Breast epithelium (tissue), 3 donors: ENCODE results near the gene GNAI2.

Source experiments
- CTCF ChIP-seq, 3 donors: fragments of 450-650 bp; IDR thresholded peaks; one replicate each; pipeline ENCODE4 v1.5.1; 2016 to 2017; ENCODE audit warnings: antibody characterized with exemption in 3 of 3, mild to moderate bottlenecking in 3 of 3, moderate library complexity in 3 of 3
- POLR2A ChIP-seq: fragments of 450-650 bp; IDR thresholded peaks from one replicate; pipeline ENCODE4 v1.6.1; 2016; ENCODE audit warnings: antibody characterized with exemption, mild to moderate bottlenecking, moderate library complexity
- POLR2AphosphoS5 ChIP-seq, 3 donors: sonication (generic); formaldehyde crosslinking; IDR thresholded peaks; one replicate each; pipeline ENCODE4 v1.6.1; 2017; ENCODE audit warnings: antibody characterized with exemption in 3 of 3

- TF ChIP-seq CTCF (IDR thresholded peaks at IDR 0.05) (no peak), POLR2A (no peak), POLR2AphosphoS5 (IDR thresholded peaks at IDR 0.05) (no peak)
These were observed 23.5 kb upstream of the GNAI2 start for GRCh38 chr3:50212502-50212901.
